Breast epithelium (tissue), 4 donors: Measurements from ENCODE around the gene HOXA5. TPM values are rescaled to one million over a fixed set of nuclear protein-coding genes. Genes with fewer than 3 reads are reported as not detected.

ENCODE experiments used
- DNase-seq, 2 donors: peaks; one replicate each; pipeline ENCODE4 v3.0.0-alpha.2; 2019; ENCODE audit warnings: low spot score in 2 of 2
- H3K27ac ChIP-seq, 2 donors: fragments of 200-600 bp; sonication (generic) in 1 of 2; one replicate each; pipeline ENCODE4 v1.5.1; 2016 to 2019; ENCODE audit warnings: mild to moderate bottlenecking in 1 of 2
- H3K27me3 ChIP-seq, 2 donors: fragments of 200-600 bp; sonication (generic) in 1 of 2; one replicate each; pipeline versions ENCODE4 v1.5.1 to v1.6.0; 2017 to 2019; ENCODE audit warnings: control low read depth in 1 of 2, mild to moderate bottlenecking in 1 of 2
- H3K36me3 ChIP-seq: fragments of 200-600 bp; one replicate; pipeline ENCODE4 v1.5.1; 2019
- H3K4me1 ChIP-seq, 2 donors: fragments of 200-600 bp; sonication (generic); one replicate each; pipeline ENCODE4 v1.5.1; 2016 to 2019; ENCODE audit warnings: control low read depth in 1 of 2
- H3K4me3 ChIP-seq, 3 donors: fragments of 200-600 bp; sonication (generic); 1 replicate in 2 of 3; 2 replicates in 1 of 3; pipeline ENCODE4 v1.5.1; 2016 to 2019; ENCODE audit warnings: mild to moderate bottlenecking in 3 of 3, moderate library complexity in 2 of 3
- H3K9me3 ChIP-seq, 2 donors: fragments of 200-600 bp; sonication (generic) in 1 of 2; one replicate each; pipeline ENCODE4 v1.5.1; 2016 to 2019; ENCODE audit warnings: control low read depth in 1 of 2
- CTCF ChIP-seq, 3 donors: fragments of 450-650 bp; IDR thresholded peaks; one replicate each; pipeline ENCODE4 v1.5.1; 2016 to 2017; ENCODE audit warnings: antibody characterized with exemption in 3 of 3, mild to moderate bottlenecking in 3 of 3, moderate library complexity in 3 of 3
- POLR2A ChIP-seq: fragments of 450-650 bp; IDR thresholded peaks from one replicate; pipeline ENCODE4 v1.6.1; 2016; ENCODE audit warnings: antibody characterized with exemption, mild to moderate bottlenecking, moderate library complexity
- POLR2AphosphoS5 ChIP-seq, 3 donors: sonication (generic); formaldehyde crosslinking; IDR thresholded peaks; one replicate each; pipeline ENCODE4 v1.6.1; 2017; ENCODE audit warnings: antibody characterized with exemption in 3 of 3
- intact Hi-C: fragments of 100-400 bp; cut with DNase I; formaldehyde crosslinking; loops from one replicate; pipeline ENCODE4 v1.15.1; 2023; ENCODE audit warnings: low total_unique reads
- total RNA-seq, 3 donors: library from RNA; depleted of rRNA; stranded (reverse); fragments of >200 nt; gene quantifications; one replicate each; pipeline ENCODE4 v1.1.0, GENCODE V29; 2016

The HOXA5 gene
- total RNA-seq, 3 donors from 2014 or later: 11.5 to 48.7 (median 22.6) TPM

DNA sequence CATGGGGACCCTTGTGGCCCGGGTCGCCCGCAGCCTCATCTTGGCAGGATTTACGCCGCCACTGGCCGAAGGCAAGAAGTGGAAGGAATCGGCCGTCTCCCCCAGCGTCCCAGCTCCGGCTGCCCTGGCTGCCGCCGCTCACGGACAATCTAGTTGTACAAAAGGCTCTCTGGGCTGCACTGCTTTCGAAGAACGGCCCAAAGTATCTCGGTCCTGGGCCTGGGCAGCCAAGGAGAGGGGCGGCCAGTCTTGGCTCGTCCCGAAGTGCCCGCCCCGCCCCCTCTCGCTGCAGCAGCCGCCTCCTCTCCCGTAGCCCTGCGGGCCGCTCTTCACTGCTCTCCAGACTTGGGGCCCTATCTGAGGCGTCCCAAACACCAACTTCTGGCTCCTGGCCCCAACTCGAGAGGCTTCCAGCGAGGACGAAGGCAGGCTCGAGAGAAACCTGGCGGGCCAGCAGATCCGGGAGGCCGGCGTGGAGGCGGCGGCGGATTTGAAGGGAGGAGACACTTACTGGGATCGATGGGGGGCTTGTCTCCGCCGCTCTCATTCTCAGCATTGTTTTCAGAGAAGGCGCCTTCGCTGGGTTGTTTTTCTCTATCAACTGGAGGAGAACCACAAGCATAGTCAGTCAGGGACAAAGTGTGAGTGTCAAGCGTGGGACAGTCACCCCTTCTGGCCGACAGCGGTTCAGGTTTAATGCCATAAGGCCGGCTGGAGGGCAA is 21.0 kb upstream of the HOXA5 start:
- no peak for DNase-seq
- Histone ChIP-seq H3K4me1 (no peaks in the 10 kb centered on the region), H3K9me3 (no peaks in the 10 kb centered on the region), H3K27me3 (peaks cover 3 to 59% of the 10 kb centered on the region in 2 donors), H3K4me3 (peak overlapping the region; percentile 65 to 80 (median 65)), H3K36me3 (no peaks in the 10 kb centered on the region), H3K27ac (peak overlapping the region; percentile 81 to 89)
- TF ChIP-seq CTCF (IDR thresholded peaks at IDR 0.05): no peak
- intact Hi-C loops: loop anchor here (5.0 kb wide), 1 partner anchor 797 kb away; no protein-coding TSS in a partner anchor

GRCh38 chr7:27164045-27164366 is 20.5 kb upstream of the HOXA5 start:
- peak overlapping the region; percentile 65 to 80 (median 65) for H3K4me3 ChIP-seq
- no peaks in the 10 kb centered on the region for H3K36me3 ChIP-seq
- no peak for DNase-seq
- TF ChIP-seq POLR2A: no peak
- TF ChIP-seq CTCF (IDR thresholded peaks at IDR 0.05): no peak
- TF ChIP-seq POLR2AphosphoS5 (IDR thresholded peaks at IDR 0.05): no peak
- peaks cover 3 to 57% of the 10 kb centered on the region in 2 donors for H3K27me3 ChIP-seq
- peak overlapping the region; percentile 81 to 89 for H3K27ac ChIP-seq
- intact Hi-C loops: loop anchor here (5.0 kb wide), 1 partner anchor 797 kb away; no protein-coding TSS in a partner anchor
- H3K4me1 ChIP-seq: no peaks in the 10 kb centered on the region
- H3K9me3 ChIP-seq: no peaks in the 10 kb centered on the region

DNA sequence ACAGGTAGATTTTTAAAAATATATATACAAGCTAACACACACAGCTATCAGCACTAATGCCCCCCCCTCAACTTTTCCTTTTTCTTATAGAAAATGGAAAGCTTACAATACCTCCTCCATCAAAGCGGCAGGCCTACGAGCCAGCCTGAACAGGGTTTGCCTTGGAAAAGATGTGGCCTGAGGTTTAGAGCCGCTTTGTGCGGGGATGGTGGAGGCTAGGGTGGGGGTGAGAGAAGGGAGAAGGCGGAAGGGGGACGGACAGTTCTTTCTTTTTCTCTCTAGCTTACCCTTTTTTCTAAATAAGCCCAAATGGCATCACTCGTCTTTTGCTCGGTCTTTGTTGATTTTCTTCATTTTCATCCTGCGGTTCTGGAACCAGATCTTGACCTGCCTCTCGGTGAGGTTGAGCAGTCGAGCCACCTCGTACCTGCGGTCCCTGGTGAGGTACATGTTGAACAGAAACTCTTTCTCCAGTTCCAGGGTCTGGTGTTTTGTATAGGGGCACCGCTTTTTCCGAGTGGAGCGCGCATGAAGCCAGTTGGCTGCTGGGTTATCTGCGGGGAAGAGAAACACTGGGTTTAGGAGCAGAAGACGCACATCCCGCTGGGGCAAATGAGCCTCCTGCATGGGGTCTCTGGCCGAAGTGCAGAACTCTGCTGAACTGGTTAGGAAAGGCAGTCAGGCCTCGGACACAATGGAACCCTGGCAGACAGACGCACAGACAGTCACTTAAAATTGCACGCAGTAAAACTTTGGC is 20.0 kb upstream of the HOXA5 start:
- H3K27ac ChIP-seq: peak overlapping the region; percentile 81 to 89
- no peaks in the 10 kb centered on the region for H3K4me1 ChIP-seq
- H3K9me3 ChIP-seq: no peaks in the 10 kb centered on the region
- peaks cover 3 to 52% of the 10 kb centered on the region in 2 donors for H3K27me3 ChIP-seq
- no peaks in the 10 kb centered on the region for H3K36me3 ChIP-seq
- TF ChIP-seq POLR2A (no peak), CTCF (IDR thresholded peaks at IDR 0.05) (no peak), POLR2AphosphoS5 (IDR thresholded peaks at IDR 0.05) (no peak)
- peak overlapping the region; percentile 65 to 80 (median 65) for H3K4me3 ChIP-seq
- intact Hi-C loops: loop anchor here (5.0 kb wide), 1 partner anchor 796 kb away; no protein-coding TSS in a partner anchor
- DNase-seq: no peak

GRCh38 chr7:27162561-27163287 is 19.2 kb upstream of the HOXA5 start:
- TF ChIP-seq POLR2AphosphoS5 (IDR thresholded peaks at IDR 0.05) (no peak), CTCF (IDR thresholded peaks at IDR 0.05) (no peak), POLR2A (no peak)
- no peak for DNase-seq
- Histone ChIP-seq H3K27me3 (peaks cover 3 to 44% of the 10 kb centered on the region in 2 donors), H3K27ac (peak overlapping the region in 1 of 2 donors; percentile 96), H3K9me3 (no peaks in the 10 kb centered on the region), H3K4me3 (peak overlapping the region; percentile 65 to 80 (median 65)), H3K36me3 (no peaks in the 10 kb centered on the region), H3K4me1 (no peaks in the 10 kb centered on the region)
- intact Hi-C loops: loop anchor here (5.0 kb wide), 1 partner anchor 795 kb away; no protein-coding TSS in a partner anchor
